Subcutaneous adipose tissue (tissue), 4 donors: ENCODE data around the gene TSSC4. TPM values are rescaled to one million over a fixed set of nuclear protein-coding genes. Genes with fewer than 3 reads are reported as not detected.

Source experiments
- CTCF ChIP-seq: fragments of 450-650 bp; IDR thresholded peaks from one replicate; pipeline ENCODE4 v1.5.1; 2016; ENCODE audit warnings: low read depth, mild to moderate bottlenecking, control low read depth, antibody characterized with exemption, moderate library complexity
- total RNA-seq, 4 donors: library from RNA; depleted of rRNA; stranded (reverse); fragments of >200 nt; gene quantifications; one replicate each; pipeline ENCODE4 v1.1.0, GENCODE V29; 2016

The TSSC4 gene
- total RNA-seq, 4 donors from 2014 or later = 19.5 to 36.0 (median 27.8) TPM

- no peak for TF ChIP-seq CTCF
Observed at GRCh38 chr11:2390725-2391151, 9.8 kb upstream of the TSSC4 start.

- TF ChIP-seq CTCF = no peak
Observed at GRCh38 chr11:2391181-2391975, 9.2 kb upstream of the TSSC4 start.

- TF ChIP-seq CTCF = no peak
Observed at GRCh38 chr11:2392241-2392959, 8.2 kb upstream of the TSSC4 start.

- TF ChIP-seq CTCF = no peak
Observed at GRCh38 chr11:2393111-2393868, 7.3 kb upstream of the TSSC4 start.

GRCh38 chr11:2393941-2394817 is 6.4 kb upstream of the TSSC4 start:
- no peak for TF ChIP-seq CTCF

- no peak for TF ChIP-seq CTCF
Observed at GRCh38 chr11:2394818-2395105, 5.8 kb upstream of the TSSC4 start.
